ENCODE data around the gene CCDC15. TPM values are rescaled to one million over a fixed set of nuclear protein-coding genes. Genes with fewer than 3 reads are reported as not detected.

CCDC15 gene
- total RNA-seq, 5 donors from 2014 or later (not counting 1 experiment from before 2014, with no cell fraction given): 1.4 to 3.4 (median 2.1) TPM

DNA sequence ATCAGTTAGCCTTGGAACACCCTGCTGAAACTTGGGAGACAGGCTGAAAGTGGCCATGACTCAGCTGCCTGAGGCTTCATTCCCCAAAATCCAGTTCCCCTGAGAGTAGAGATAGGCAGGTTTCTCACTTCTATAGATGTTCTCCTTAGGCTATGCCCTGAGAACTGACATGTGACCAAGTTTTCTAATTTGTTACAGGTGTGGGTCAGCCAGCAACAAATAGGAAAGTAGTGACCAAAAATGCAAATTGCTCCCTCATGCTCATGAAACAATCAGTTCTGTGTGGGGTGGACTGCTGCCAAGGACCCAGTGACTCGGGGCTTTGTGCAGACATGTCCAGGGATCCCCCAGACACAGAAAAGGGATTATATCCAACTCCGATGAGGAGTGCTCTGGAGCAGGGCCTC, 7.3 kb upstream of the CCDC15 start:
- H3K27me3 ChIP-seq (replicated peaks in 1 of 2; ENCODE audit: control insufficient read depth in 2 of 2, extremely low read depth in 1 of 2, insufficient read depth in 2 of 2, low read length in 1 of 2): no peaks in the 10 kb centered on the region
- no CpG with 5 or more reads among the region's 2 CpGs for WGBS (ENCODE audit: insufficient coverage)
- DNase-seq (no peak), ATAC-seq (replicated peaks in 1 of 4) (no peak)
- Mint-ChIP-seq H3K36me3 (peaks cover 6% of the 10 kb centered on the region), H3K27me3 (no peaks in the 10 kb centered on the region), H3K4me3 (no peak overlapping the region), H3K4me1 (peaks cover 21 to 32% (median 25%) of the 10 kb centered on the region in 3 donors), H3K9me3 (peaks cover 7 to 13% (median 10%) of the 10 kb centered on the region in 3 donors), H3K27ac (no peak overlapping the region)
- ChIA-PET POLR2A (interaction anchor here in 1 of 2 donors (0.6 kb wide), 1 partner anchor 158 kb away, joined by 6 read pairs; no protein-coding TSS in a partner anchor), CTCF (no interaction called here)
- H3K9me3 ChIP-seq: no peaks in the 10 kb centered on the region
- peaks cover 29 to 33% of the 10 kb centered on the region in 2 experiments for H3K4me1 ChIP-seq (ENCODE audit: control insufficient read depth in 1 of 2, extremely low read depth in 1 of 2, insufficient read depth in 2 of 2, low read length in 2 of 2)
- no peak overlapping the region for H3K4me3 ChIP-seq (ENCODE audit: control insufficient read depth in 1 of 2, extremely low read depth in 1 of 2, low read length in 1 of 2)
- no peaks in the 10 kb centered on the region for H3K36me3 ChIP-seq (ENCODE audit: control insufficient read depth in 2 of 2, extremely low read depth in 1 of 2, insufficient read depth in 1 of 2, low read length in 1 of 2)
- no peak overlapping the region for H3K27ac ChIP-seq (ENCODE audit: low read length)

DNA sequence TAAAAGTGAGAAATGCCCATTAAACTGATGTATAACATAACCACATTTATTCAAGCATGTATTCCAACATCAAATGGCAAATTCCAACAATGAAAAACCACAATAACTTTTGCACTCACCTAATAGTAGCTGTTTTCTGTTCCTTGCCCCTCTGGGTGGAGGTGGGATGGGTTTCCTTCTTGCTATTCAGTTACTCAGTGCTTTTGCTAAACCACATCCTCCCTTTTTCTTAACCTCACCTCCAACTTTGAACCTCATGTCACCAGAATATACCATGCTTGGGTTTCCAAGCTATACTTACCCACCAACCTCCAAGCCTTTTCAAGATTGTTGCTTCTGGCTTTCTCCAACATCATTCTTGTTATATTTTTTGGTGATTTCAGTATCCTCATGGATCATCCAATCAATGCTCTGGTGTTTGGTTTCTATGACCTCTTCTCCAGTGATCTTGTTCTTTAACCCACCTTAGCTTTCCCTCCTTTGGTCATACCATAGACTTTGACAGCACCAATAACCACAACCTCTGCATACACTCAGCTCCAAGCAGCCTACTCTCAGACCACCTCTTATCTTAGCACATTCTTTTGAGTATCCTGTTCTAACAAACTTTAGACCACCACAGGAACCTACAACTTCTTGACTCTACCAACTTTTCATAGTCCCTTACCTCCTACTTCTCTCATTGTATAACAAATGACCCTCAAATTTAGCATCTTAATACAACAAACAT, 3.2 kb upstream of the CCDC15 start:
- peaks cover 24 to 40% of the 10 kb centered on the region in 2 experiments for H3K4me1 ChIP-seq (ENCODE audit: control insufficient read depth in 1 of 2, extremely low read depth in 1 of 2, insufficient read depth in 2 of 2, low read length in 2 of 2)
- H3K4me3 ChIP-seq (ENCODE audit: control insufficient read depth in 1 of 2, extremely low read depth in 1 of 2, low read length in 1 of 2): no peak overlapping the region
- H3K27ac ChIP-seq (ENCODE audit: low read length): peak overlapping the region; percentile 68
- no peak overlapping the region for H3K27ac Mint-ChIP-seq
- H3K4me3 Mint-ChIP-seq: no peak overlapping the region
- no peaks in the 10 kb centered on the region for H3K9me3 ChIP-seq
- ChIA-PET POLR2A (interaction anchor here in 1 of 2 donors (0.7 kb wide), 1 partner anchor 1105 kb away, joined by 4 read pairs; no protein-coding TSS in a partner anchor), CTCF (interaction anchor here in 1 of 2 donors (1.2 kb wide), 1 partner anchor 74 kb away, joined by 8 read pairs; no protein-coding TSS in a partner anchor)
- DNase-seq (peak in 17 of 35 experiments; percentile 2 to 52 (median 16)), ATAC-seq (replicated peaks in 1 of 4) (peak; percentile 21 to 60 (median 46))
- H3K27me3 ChIP-seq (replicated peaks in 1 of 2; ENCODE audit: control insufficient read depth in 2 of 2, extremely low read depth in 1 of 2, insufficient read depth in 2 of 2, low read length in 1 of 2): no peaks in the 10 kb centered on the region
- H3K36me3 ChIP-seq (ENCODE audit: control insufficient read depth in 2 of 2, extremely low read depth in 1 of 2, insufficient read depth in 1 of 2, low read length in 1 of 2): no peaks in the 10 kb centered on the region
- no peaks in the 10 kb centered on the region for H3K27me3 Mint-ChIP-seq
- H3K9me3 Mint-ChIP-seq: peaks cover 7 to 13% (median 10%) of the 10 kb centered on the region in 3 donors
- peaks cover 5 to 11% (median 10%) of the 10 kb centered on the region in 3 donors for H3K4me1 Mint-ChIP-seq
- H3K36me3 Mint-ChIP-seq: peaks cover 6% of the 10 kb centered on the region

GRCh38 chr11:124951341-124951740, 2.7 kb upstream of the CCDC15 start:
- no peaks in the 10 kb centered on the region for H3K27me3 Mint-ChIP-seq

DNA sequence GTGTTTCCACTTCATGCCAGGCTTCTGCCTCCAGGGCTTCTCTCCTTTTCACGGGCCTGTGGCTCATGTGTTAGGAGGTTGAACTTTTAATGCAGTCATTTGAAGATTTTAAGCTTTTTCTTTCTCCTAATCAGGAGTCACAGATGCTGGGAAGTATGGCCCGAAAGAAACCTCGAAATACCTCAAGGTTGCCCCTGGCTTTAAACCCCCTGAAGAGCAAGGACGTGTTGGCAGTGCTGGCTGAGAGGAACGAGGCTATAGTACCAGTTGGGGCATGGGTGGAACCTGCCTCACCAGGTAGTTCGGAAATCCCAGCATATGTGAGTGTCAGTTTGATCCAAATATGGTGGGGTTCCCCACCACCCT, 571 bp downstream of the CCDC15 start:
- DNase-seq: peak in 1 of 35 experiments; percentile 9
- H3K4me3 ChIP-seq (ENCODE audit: control insufficient read depth in 1 of 2, extremely low read depth in 1 of 2, low read length in 1 of 2): peak overlapping the region in 1 of 2 donors; percentile 82
- H3K27me3 Mint-ChIP-seq: no peaks in the 10 kb centered on the region
- no peaks in the 10 kb centered on the region for H3K36me3 Mint-ChIP-seq
- peaks cover 0 to 1% (median 0%) of the 10 kb centered on the region in 3 donors for H3K4me1 Mint-ChIP-seq
- no peaks in the 10 kb centered on the region for H3K9me3 Mint-ChIP-seq
- no peak for ATAC-seq (replicated peaks in 1 of 4)
- peak overlapping the region; percentile 88 for H3K27ac ChIP-seq (ENCODE audit: low read length)
- H3K27ac Mint-ChIP-seq: no peak overlapping the region
- ChIA-PET POLR2A (interaction anchor here (0.7 to 1.7 kb wide), 2 partner anchors 78 to 157 kb away, joined by 4 to 9 read pairs; partner anchors contain the start of gene TMEM218 (in 1 of the 2)), CTCF (interaction anchor here (0.6 to 3.1 kb wide), 6 partner anchors 78 to 456 kb away, joined by 3 to 21 read pairs (median 4); no protein-coding TSS in a partner anchor)
- H3K36me3 ChIP-seq (ENCODE audit: control insufficient read depth in 2 of 2, extremely low read depth in 1 of 2, insufficient read depth in 1 of 2, low read length in 1 of 2): no peaks in the 10 kb centered on the region
- peaks cover 20 to 36% of the 10 kb centered on the region in 2 experiments for H3K4me1 ChIP-seq (ENCODE audit: control insufficient read depth in 1 of 2, extremely low read depth in 1 of 2, insufficient read depth in 2 of 2, low read length in 2 of 2)
- no CpG with 5 or more reads among the region's 6 CpGs for WGBS (ENCODE audit: insufficient coverage)
- H3K4me3 Mint-ChIP-seq: no peak overlapping the region
- no peaks in the 10 kb centered on the region for H3K9me3 ChIP-seq
- no peaks in the 10 kb centered on the region for H3K27me3 ChIP-seq (replicated peaks in 1 of 2; ENCODE audit: control insufficient read depth in 2 of 2, extremely low read depth in 1 of 2, insufficient read depth in 2 of 2, low read length in 1 of 2)

More at GRCh38 chr11:124951341-124951740, 2.7 kb upstream of the CCDC15 start:
- ChIA-PET CTCF (interaction anchor here in 1 of 2 donors (1.2 kb wide), 1 partner anchor 75 kb away, joined by 8 read pairs; no protein-coding TSS in a partner anchor), POLR2A (no interaction called here)
- H3K36me3 ChIP-seq (ENCODE audit: control insufficient read depth in 2 of 2, extremely low read depth in 1 of 2, insufficient read depth in 1 of 2, low read length in 1 of 2): no peaks in the 10 kb centered on the region
- DNase-seq (no peak), ATAC-seq (replicated peaks in 1 of 4) (no peak)
- no peak overlapping the region for H3K4me3 Mint-ChIP-seq
- H3K4me1 ChIP-seq (ENCODE audit: control insufficient read depth in 1 of 2, extremely low read depth in 1 of 2, insufficient read depth in 2 of 2, low read length in 2 of 2): peaks cover 24 to 40% of the 10 kb centered on the region in 2 experiments
- H3K27ac ChIP-seq (ENCODE audit: low read length): peak overlapping the region; percentile 68
- H3K36me3 Mint-ChIP-seq: peaks cover 6% of the 10 kb centered on the region
- WGBS (ENCODE audit: insufficient coverage): no CpG with 5 or more reads among the region's 3 CpGs
- H3K4me3 ChIP-seq (ENCODE audit: control insufficient read depth in 1 of 2, extremely low read depth in 1 of 2, low read length in 1 of 2): no peak overlapping the region
- no peak overlapping the region for H3K27ac Mint-ChIP-seq
- peaks cover 7 to 13% (median 10%) of the 10 kb centered on the region in 3 donors for H3K9me3 Mint-ChIP-seq
- H3K27me3 ChIP-seq (replicated peaks in 1 of 2; ENCODE audit: control insufficient read depth in 2 of 2, extremely low read depth in 1 of 2, insufficient read depth in 2 of 2, low read length in 1 of 2): no peaks in the 10 kb centered on the region
- H3K4me1 Mint-ChIP-seq: peaks cover 5 to 11% (median 10%) of the 10 kb centered on the region in 3 donors
- no peaks in the 10 kb centered on the region for H3K9me3 ChIP-seq

DNA sequence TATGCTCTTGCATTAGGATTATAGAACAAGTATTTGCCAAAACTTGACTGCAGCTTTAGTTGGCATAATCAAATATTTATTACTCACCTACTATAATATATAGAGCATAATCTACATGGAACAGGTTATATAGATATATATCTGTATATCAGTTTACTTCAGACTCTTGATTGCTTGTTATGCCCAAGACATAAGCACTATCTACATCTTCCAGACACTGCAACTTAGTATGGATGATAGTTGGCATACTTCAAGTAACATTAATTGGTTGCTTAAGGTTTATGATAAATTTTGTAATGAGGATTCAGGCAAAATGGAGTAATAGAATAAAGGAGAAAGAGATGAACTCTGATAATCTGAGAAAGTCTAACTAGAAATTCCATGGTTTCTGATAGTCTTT, 1.0 kb downstream of the CCDC15 start:
- no peak overlapping the region for H3K27ac Mint-ChIP-seq
- Histone ChIP-seq H3K4me3 (ENCODE audit: control insufficient read depth in 1 of 2, extremely low read depth in 1 of 2, low read length in 1 of 2) (no peak overlapping the region), H3K27ac (ENCODE audit: low read length) (no peak overlapping the region), H3K27me3 (replicated peaks in 1 of 2; ENCODE audit: control insufficient read depth in 2 of 2, extremely low read depth in 1 of 2, insufficient read depth in 2 of 2, low read length in 1 of 2) (no peaks in the 10 kb centered on the region), H3K4me1 (ENCODE audit: control insufficient read depth in 1 of 2, extremely low read depth in 1 of 2, insufficient read depth in 2 of 2, low read length in 2 of 2) (peaks cover 20 to 32% of the 10 kb centered on the region in 2 experiments), H3K36me3 (ENCODE audit: control insufficient read depth in 2 of 2, extremely low read depth in 1 of 2, insufficient read depth in 1 of 2, low read length in 1 of 2) (no peaks in the 10 kb centered on the region), H3K9me3 (no peaks in the 10 kb centered on the region)
- H3K9me3 Mint-ChIP-seq: no peaks in the 10 kb centered on the region
- ChIA-PET POLR2A (no interaction called here), CTCF (interaction anchor here (1.0 to 3.1 kb wide), 4 partner anchors 79 to 455 kb away, joined by 3 to 21 read pairs (median 4); no protein-coding TSS in a partner anchor)
- H3K4me3 Mint-ChIP-seq: no peak overlapping the region
- peaks cover 0 to 1% (median 0%) of the 10 kb centered on the region in 3 donors for H3K4me1 Mint-ChIP-seq
- H3K36me3 Mint-ChIP-seq: no peaks in the 10 kb centered on the region
- no peaks in the 10 kb centered on the region for H3K27me3 Mint-ChIP-seq
- no peak for DNase-seq
- no peak for ATAC-seq (replicated peaks in 1 of 4)

- Histone ChIP-seq H3K27me3 (replicated peaks in 1 of 2; ENCODE audit: control insufficient read depth in 2 of 2, extremely low read depth in 1 of 2, insufficient read depth in 2 of 2, low read length in 1 of 2) (no peaks in the 10 kb centered on the region), H3K36me3 (ENCODE audit: control insufficient read depth in 2 of 2, extremely low read depth in 1 of 2, insufficient read depth in 1 of 2, low read length in 1 of 2) (no peaks in the 10 kb centered on the region), H3K9me3 (no peaks in the 10 kb centered on the region), H3K4me3 (ENCODE audit: control insufficient read depth in 1 of 2, extremely low read depth in 1 of 2, low read length in 1 of 2) (no peak overlapping the region), H3K27ac (ENCODE audit: low read length) (no peak overlapping the region), H3K4me1 (ENCODE audit: control insufficient read depth in 1 of 2, extremely low read depth in 1 of 2, insufficient read depth in 2 of 2, low read length in 2 of 2) (no peaks in the 10 kb centered on the region)
- CTCF ChIA-PET: interaction anchor here (0.9 to 1.5 kb wide), 3 partner anchors 38 to 180 kb away, joined by 3 read pairs; no protein-coding TSS in a partner anchor
- Mint-ChIP-seq H3K36me3 (peaks cover 3% of the 10 kb centered on the region), H3K4me1 (no peaks in the 10 kb centered on the region), H3K9me3 (no peaks in the 10 kb centered on the region), H3K27ac (no peak overlapping the region), H3K4me3 (no peak overlapping the region), H3K27me3 (no peaks in the 10 kb centered on the region)
- ATAC-seq (replicated peaks in 1 of 4) (peak; percentile 83 to 97 (median 94)), DNase-seq (peak in 6 of 35 experiments; percentile 2 to 82 (median 17))
- POLR2A ChIA-PET: no interaction called here
- WGBS (ENCODE audit: insufficient coverage): no CpG with 5 or more reads among the region's 5 CpGs
Observed at GRCh38 chr11:124961972-124962609, 8.1 kb downstream of the CCDC15 start.
